GM19193 (cell line): Measurements from ENCODE around the gene TRO.

Experiments used
- POLR2A ChIP-seq: IDR thresholded peaks from 4 replicates; pipeline ENCODE4 v1.6.1; 2011; ENCODE audit not compliant: insufficient read depth, insufficient read length; ENCODE audit errors: extremely low read depth

Gene TRO

DNA sequence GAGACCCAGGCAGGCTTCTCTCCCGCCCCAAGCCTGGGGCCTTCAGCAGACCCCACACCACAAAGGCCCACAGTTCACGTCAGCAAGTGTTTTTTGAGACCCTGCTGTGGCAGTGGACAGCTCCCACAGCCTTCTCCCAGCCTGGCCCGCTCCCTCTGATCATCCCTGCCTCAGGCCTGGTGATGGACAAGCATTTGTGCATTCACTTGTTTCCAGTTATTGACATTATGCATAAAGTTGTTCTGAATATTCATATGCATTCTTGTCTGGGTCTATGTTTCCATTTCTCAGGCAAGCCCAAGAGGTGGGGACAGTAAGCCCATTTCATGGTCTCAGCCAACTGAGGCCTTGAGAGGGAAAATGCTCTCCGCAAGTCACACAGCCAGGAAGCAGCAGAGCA lies 14.7 kb downstream of the TRO start:
- TF ChIP-seq POLR2A = no peak

- no peak for TF ChIP-seq POLR2A
Observed at GRCh38 chrX:54937416-54937815, 16.8 kb downstream of the TRO start.

DNA sequence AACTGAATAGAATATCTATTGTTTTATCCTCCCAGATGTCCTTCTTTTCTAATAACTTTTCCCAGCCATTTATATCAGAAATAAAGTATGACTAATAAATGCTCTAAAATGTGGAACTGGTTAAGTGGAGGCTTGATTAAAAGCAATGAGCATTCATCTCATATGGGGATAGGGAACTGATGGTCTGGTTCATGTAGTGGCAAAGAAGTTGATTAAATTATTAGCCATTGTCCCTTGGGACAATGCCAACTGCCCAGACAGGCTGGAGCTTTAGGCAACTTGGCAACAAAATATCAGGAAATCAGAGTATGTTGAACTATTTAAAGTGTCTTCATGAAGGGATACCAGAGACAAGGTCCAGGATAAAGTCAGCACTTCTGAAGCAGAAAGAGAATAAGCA lies 24.2 kb downstream of the TRO start:
- TF ChIP-seq POLR2A = no peak

DNA sequence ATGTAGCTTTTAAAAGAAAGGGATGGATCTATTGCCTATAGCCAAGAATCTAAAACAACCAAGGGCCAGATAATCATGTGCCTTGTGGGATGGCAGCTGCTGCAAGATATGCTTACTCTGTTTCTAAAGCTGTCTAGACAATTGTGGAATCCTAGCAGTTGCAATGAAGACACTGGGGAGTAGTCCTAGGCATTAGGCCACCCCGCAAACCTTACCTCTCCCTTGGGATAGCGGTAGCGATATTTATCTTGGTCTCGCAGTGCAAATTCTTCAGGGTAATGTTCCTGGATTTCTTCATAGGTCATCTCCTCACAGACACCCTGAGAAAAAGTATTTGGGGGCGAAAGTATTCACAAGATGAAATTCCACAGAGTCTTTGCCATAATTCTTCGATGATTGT lies 24.6 kb downstream of the TRO start:
- TF ChIP-seq POLR2A = no peak

- no peak for TF ChIP-seq POLR2A
Observed at GRCh38 chrX:54950730-54951375, 30.2 kb downstream of the TRO start.

DNA sequence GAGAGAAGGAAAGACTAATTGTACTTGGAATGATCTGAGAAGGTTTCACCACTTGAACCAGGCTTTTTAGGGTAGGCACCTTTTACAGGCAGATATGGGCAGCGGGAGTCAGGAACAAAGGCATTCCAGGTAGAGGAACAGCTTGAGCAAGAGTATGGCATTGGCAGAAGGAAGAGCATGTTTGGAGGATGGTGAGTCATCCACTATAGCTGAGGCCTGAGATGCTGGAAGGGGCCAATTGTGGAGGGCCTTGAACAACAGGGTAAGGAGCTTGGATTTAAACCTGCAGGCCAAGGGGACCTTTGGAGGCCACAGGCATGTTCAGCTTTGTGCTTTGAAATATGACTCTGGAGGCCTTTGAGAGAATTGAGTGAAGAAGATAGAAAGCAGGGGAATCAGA lies 41.1 kb downstream of the TRO start:
- no peak for TF ChIP-seq POLR2A

DNA sequence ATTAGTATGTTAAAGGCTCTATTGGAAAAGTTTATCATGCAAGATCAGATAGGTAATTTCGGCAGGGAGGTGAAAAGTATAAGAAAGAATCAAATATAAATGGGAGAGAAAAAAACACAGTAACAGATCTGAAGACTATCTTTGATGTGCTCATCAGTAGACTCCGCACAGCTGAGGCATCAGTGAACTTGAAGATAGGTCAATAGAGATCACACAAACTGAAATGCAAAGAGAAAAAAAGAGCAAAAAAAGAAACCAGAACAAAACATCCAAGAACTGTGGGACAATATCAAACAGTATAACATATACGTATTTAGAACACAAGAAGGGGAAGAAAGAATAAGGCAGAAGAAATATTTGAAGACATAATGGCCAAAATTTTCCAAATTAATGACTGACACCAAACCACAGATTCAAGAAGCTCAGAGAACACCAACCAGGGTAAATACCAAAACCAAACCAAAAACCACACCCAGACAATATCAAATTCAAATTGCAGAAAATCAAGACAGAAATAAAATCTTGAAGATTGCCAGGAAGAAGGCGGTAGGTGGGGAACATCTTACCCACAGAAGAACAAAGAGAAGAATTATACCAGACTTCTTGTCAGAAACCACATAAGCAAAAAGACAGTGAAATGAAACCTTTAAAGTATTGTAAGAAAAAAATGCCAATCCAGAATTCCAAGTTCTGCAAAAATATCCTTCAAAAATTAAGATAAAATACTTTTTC lies 44.3 kb downstream of the TRO start:
- no peak for TF ChIP-seq POLR2A

- TF ChIP-seq POLR2A = no peak
Observed at GRCh38 chrX:54977387-54977786, 56.8 kb downstream of the TRO start.

DNA sequence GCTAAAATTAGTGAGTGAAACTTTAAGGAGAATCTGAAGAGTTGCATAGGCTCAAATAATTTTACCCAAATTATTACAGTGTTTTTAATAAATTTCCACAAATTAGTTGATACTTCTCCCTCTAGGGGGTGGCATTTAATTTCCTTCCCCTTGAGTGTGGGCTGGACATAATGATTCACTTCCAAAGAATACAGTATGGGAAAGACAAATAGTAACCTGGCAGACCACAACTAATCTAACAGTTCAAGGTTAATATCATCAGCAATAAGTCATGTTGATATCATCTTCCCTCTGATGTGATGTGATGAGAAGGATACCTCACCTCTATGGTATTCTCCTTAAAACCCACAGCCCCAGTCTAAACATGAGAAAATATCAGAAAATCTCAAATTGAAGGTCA lies 57.8 kb downstream of the TRO start:
- TF ChIP-seq POLR2A = no peak

GRCh38 chrX:54979432-54979831 lies 58.8 kb downstream of the TRO start:
- TF ChIP-seq POLR2A = no peak

- TF ChIP-seq POLR2A = no peak
Observed at GRCh38 chrX:54980334-54980733, 59.7 kb downstream of the TRO start.
